OCI-LY7 (cell line): Measurements from ENCODE around the gene PLPPR4. TPM values are rescaled to one million over a fixed set of nuclear protein-coding genes. Genes with fewer than 3 reads are reported as not detected.

ENCODE experiments used
- BruUV-seq: library from RNA; stranded (reverse); fragments of 400-500 nt; replicated peaks from 2 replicates; lab custom pipeline; 2021; lab: Mats Ljungman, UMichigan
- CTCF ChIA-PET: fragments of 300-600 bp; sonication (Branson Sonifier 250); formaldehyde crosslinking; loops from one replicate; lab custom pipeline; 2022; ENCODE audit warnings: antibody characterized with exemption; ENCODE audit not compliant: unreplicated experiment; lab: Charles Lee
- POLR2A ChIA-PET: fragments of 300-600 bp; sonication (Branson Sonifier 250); formaldehyde crosslinking; loops from one replicate; lab custom pipeline; 2022; ENCODE audit warnings: antibody characterized with exemption; lab: Charles Lee
- DNase-seq: peaks from one replicate; pipeline ENCODE4 v3.0.0-alpha.2; 2015; ENCODE audit warnings: low spot score
- H2AFZ ChIP-seq: fragments of 200-600 bp; sonication (generic), shearing (Covaris generic); 2 replicates; pipeline ENCODE4 v1.6.1; 2014; ENCODE audit warnings: mild to moderate bottlenecking, antibody characterized with exemption, low read length, moderate library complexity
- H3K27ac ChIP-seq: fragments of 200-600 bp; sonication (generic); 2 replicates; pipeline ENCODE4 v1.5.1; 2014; ENCODE audit warnings: mixed run types, low read depth, mild to moderate bottlenecking, moderate library complexity, low read length, inconsistent platforms; ENCODE audit not compliant: poor library complexity, severe bottlenecking
- H3K36me3 ChIP-seq: fragments of 200-600 bp; sonication (generic); 2 replicates; pipeline ENCODE4 v1.6.1; 2014; ENCODE audit warnings: mild to moderate bottlenecking, antibody characterized with exemption, low read length, moderate library complexity, mixed read lengths; ENCODE audit not compliant: insufficient read depth
- H3K4me1 ChIP-seq: fragments of 200-600 bp; sonication (generic); 2 replicates; pipeline ENCODE4 v1.5.1; 2014; ENCODE audit warnings: mild to moderate bottlenecking, low read length; ENCODE audit not compliant: insufficient read depth, poor library complexity, severe bottlenecking
- H3K4me2 ChIP-seq: fragments of 200-600 bp; sonication (generic); 2 replicates; pipeline ENCODE4 v1.6.1; 2014; ENCODE audit warnings: mild to moderate bottlenecking, low read length
- H3K4me3 ChIP-seq: fragments of 200-600 bp; sonication (generic); 2 replicates; pipeline ENCODE4 v1.5.1; 2014; ENCODE audit warnings: mild to moderate bottlenecking, low read depth, low read length; ENCODE audit not compliant: poor library complexity, severe bottlenecking
- H3K79me2 ChIP-seq: fragments of 200-600 bp; sonication (generic); 2 replicates; pipeline ENCODE4 v1.6.1; 2016; ENCODE audit warnings: low read depth, mild to moderate bottlenecking, low read length, moderate library complexity, mixed read lengths; ENCODE audit not compliant: insufficient read depth
- H3K9me2 ChIP-seq: fragments of 200-600 bp; sonication (generic); 2 replicates; pipeline ENCODE4 v1.6.1; 2016; ENCODE audit warnings: mild to moderate bottlenecking, low read length, mixed read lengths; ENCODE audit not compliant: insufficient read depth
- H3K9me3 ChIP-seq: fragments of 200-600 bp; sonication (generic); 2 replicates; pipeline ENCODE4 v1.6.1; 2014; ENCODE audit warnings: mild to moderate bottlenecking, mixed run types, low read length, mixed read lengths
- H4K20me1 ChIP-seq: fragments of 200-600 bp; sonication (generic); 2 replicates; pipeline ENCODE4 v1.6.1; 2014; ENCODE audit warnings: mild to moderate bottlenecking, antibody characterized with exemption, low read length, moderate library complexity, mixed read lengths; ENCODE audit not compliant: insufficient read depth
- CTCF ChIP-seq: fragments of 200-600 bp; sonication (generic); conservative IDR thresholded peaks from 2 replicates; pipeline ENCODE4 v1.5.1; 2014; ENCODE audit warnings: mild to moderate bottlenecking, antibody characterized with exemption, low read length, moderate library complexity, mixed read lengths
- EZH2phosphoT487 ChIP-seq: fragments of 200-600 bp; sonication (generic); IDR thresholded peaks from 2 replicates; pipeline ENCODE4 v1.6.1; 2018; ENCODE audit warnings: low read depth, borderline replicate concordance, mild to moderate bottlenecking, mixed run types, antibody characterized with exemption, low read length, moderate library complexity, mixed read lengths
- intact Hi-C: fragments of 100-400 bp; cut with micrococcal nuclease; formaldehyde crosslinking; loops from one replicate; pipeline ENCODE4 v1.10.0; 2022; ENCODE audit not compliant: unreplicated experiment
- total RNA-seq, 2 experiments: library from RNA; depleted of rRNA in 1 of 2; stranded (reverse); fragments of >200 nt in 1 of 2; shearing (Covaris generic) in 1 of 2; gene quantifications; 2 replicates each; pipeline ENCODE4 v1.2.3, GENCODE V29; 2014 to 2022

Gene PLPPR4
- total RNA-seq, 2 experiments from 2014 or later: not detected

DNA sequence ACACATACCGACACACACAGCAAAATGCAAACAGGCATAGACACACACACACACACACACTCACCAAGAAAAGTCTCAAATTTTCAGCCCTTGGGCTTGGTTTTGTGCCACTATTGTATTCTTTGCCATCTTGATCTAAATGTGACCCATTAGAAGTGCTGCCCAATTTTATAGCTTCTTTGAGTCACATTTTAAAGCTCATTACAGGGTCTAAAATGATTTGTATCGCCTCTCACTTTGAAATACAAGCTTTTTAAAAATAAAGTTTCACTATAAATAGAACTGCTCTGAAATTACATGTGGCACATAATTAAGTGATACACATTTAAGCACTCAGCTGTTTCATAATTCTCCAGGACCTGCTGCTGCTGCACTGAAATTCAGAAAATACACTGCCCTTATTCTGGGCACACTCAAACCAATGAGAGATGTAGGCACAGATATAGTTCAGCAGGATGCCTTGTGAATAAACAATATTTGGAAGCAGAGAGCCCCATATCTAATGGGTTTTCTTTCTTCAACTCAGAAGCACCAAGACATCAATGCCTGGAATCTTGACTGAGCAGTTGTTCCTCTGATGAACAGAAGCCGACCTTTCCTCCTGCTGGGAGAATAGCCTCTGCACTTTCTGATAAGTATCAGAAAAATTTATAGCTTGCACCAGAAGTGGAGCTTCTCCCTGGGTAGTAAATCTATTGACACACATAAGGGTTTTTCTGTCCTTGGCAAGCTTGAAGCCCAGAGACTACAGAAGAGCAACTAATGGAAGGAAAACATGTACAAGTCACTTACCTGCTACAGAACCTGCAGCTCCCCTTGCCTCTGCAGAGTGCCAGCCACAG is 37.0 kb upstream of the PLPPR4 start:
- H3K4me1 ChIP-seq: no peaks in the 10 kb centered on the region
- H3K9me3 ChIP-seq: no peaks in the 10 kb centered on the region
- H3K27ac ChIP-seq: no peak overlapping the region
- H3K4me3 ChIP-seq: no peak overlapping the region
- BruUV-seq: no TSS peak
- no peaks in the 10 kb centered on the region for H3K79me2 ChIP-seq
- no peak overlapping the region for H3K4me2 ChIP-seq
- H4K20me1 ChIP-seq: no peaks in the 10 kb centered on the region
- no peak for DNase-seq
- H3K9me2 ChIP-seq: no peaks in the 10 kb centered on the region
- CTCF ChIA-PET: no interaction called here
- intact Hi-C loops: no loop called here
- POLR2A ChIA-PET: interaction anchor here (0.6 kb wide), 1 partner anchor 701 kb away, joined by 3 read pairs; no protein-coding TSS in a partner anchor
- no peak overlapping the region for H2AFZ ChIP-seq
- TF ChIP-seq CTCF (no peak), EZH2phosphoT487 (no peak)
- no peaks in the 10 kb centered on the region for H3K36me3 ChIP-seq

GRCh38 chr1:99228153-99228552 is 36.1 kb upstream of the PLPPR4 start:
- intact Hi-C loops: no loop called here
- no peaks in the 10 kb centered on the region for H3K36me3 ChIP-seq
- H4K20me1 ChIP-seq: no peaks in the 10 kb centered on the region
- TF ChIP-seq EZH2phosphoT487 (no peak), CTCF (no peak)
- H3K4me3 ChIP-seq: no peak overlapping the region
- H3K9me3 ChIP-seq: no peaks in the 10 kb centered on the region
- no peak overlapping the region for H2AFZ ChIP-seq
- ChIA-PET POLR2A (no interaction called here), CTCF (no interaction called here)
- no peaks in the 10 kb centered on the region for H3K79me2 ChIP-seq
- H3K9me2 ChIP-seq: no peaks in the 10 kb centered on the region
- no peak for DNase-seq
- no peak overlapping the region for H3K4me2 ChIP-seq
- no TSS peak for BruUV-seq
- no peak overlapping the region for H3K27ac ChIP-seq
- H3K4me1 ChIP-seq: no peaks in the 10 kb centered on the region

- DNase-seq: no peak
- TF ChIP-seq EZH2phosphoT487 (no peak), CTCF (no peak)
- H4K20me1 ChIP-seq: no peaks in the 10 kb centered on the region
- H3K4me2 ChIP-seq: no peak overlapping the region
- no peaks in the 10 kb centered on the region for H3K4me1 ChIP-seq
- H3K9me3 ChIP-seq: no peaks in the 10 kb centered on the region
- BruUV-seq: no TSS peak
- no peak overlapping the region for H2AFZ ChIP-seq
- no peaks in the 10 kb centered on the region for H3K79me2 ChIP-seq
- intact Hi-C loops: no loop called here
- ChIA-PET POLR2A (no interaction called here), CTCF (no interaction called here)
- H3K9me2 ChIP-seq: no peaks in the 10 kb centered on the region
- no peaks in the 10 kb centered on the region for H3K36me3 ChIP-seq
- no peak overlapping the region for H3K4me3 ChIP-seq
- no peak overlapping the region for H3K27ac ChIP-seq
These were observed 35.2 kb upstream of the PLPPR4 start for GRCh38 chr1:99229122-99229521.
